Fibroblast of gingiva (primary cell): ENCODE data around the gene MTHFR.
"Not testable (repeated sequence)": the region's sequence is repeated elsewhere in the genome, so short reads cannot be mapped to it uniquely, and the experiment has no call there.

Experiments
- DNase-seq: peaks from one replicate; pipeline ENCODE4 v3.0.0-alpha.2; 2011; ENCODE audit warnings: low read depth

MTHFR gene

DNA sequence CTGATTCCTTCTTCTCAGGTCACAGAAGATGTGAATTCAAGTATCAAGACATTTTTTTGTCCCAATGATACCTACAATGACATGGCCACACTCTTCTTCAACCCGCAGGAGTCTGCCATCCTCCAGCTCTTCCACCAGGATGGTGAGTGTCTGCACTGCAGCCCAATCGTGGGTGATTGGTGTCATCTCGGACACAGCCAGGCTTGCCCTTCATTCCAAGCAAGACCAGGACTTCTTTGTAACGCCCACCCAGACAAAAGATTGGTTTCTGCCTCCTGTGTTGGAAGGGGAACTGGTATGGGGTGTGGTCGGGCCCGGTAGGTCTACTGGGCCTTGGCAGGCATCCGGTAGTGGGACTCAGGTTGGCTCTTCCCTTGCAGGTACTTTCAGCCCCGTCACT lies 27.7 kb upstream of the MTHFR start:
- no peak for DNase-seq

DNA sequence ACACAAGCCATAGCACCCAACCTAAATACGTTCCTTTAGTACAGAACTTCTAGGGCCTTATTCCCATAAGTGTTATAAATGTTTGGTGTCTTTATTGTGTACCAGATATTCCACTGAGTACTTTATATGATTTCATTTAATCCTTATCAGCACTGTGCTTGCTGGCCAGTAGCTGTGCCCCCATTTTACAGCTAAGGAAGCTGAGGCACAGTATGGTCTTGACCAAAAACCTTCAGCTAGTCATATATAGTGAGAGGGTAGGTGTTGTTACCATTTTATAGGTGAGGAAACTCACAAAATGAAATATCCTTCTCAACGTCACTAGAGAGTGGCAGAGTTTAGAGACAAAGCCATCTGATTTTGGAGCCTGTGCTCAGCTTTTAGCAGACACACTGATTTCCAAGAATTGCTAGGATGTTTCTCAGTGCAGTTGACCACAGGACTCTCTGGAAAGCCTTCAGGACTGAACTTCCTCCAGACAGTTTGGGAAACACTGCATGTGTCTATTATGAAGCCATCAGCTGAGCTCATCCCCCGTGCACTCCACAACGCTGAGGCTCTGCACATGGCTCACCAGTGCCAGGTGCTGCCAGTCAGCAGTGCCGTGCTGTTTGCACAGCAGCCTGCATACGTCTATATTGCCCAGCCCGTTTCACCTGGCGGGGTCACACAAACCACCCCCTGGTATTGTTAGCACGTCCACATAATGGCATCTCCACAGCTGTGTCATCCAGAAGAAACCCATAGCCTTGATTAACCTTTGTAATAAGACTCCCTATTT lies 26.4 kb upstream of the MTHFR start:
- peak; percentile 19 for DNase-seq

DNA sequence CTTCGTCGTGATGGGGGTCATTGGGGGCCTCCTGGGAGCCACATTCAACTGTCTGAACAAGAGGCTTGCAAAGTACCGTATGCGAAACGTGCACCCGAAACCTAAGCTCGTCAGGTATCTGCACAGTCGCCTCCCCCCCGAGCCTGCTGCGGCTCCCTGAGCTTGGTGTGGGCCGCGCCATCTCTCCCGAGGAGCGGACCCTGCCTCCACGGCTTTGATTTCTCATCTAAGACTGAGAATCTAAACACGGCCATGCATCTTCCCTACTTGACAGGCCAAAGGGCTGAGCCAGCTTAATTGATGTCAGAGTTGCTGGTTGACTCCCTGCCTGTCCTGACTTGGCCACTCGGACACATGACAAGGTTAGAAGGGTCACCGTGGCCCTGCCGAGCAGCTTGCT lies 22.7 kb upstream of the MTHFR start:
- DNase-seq, result no peak

DNA sequence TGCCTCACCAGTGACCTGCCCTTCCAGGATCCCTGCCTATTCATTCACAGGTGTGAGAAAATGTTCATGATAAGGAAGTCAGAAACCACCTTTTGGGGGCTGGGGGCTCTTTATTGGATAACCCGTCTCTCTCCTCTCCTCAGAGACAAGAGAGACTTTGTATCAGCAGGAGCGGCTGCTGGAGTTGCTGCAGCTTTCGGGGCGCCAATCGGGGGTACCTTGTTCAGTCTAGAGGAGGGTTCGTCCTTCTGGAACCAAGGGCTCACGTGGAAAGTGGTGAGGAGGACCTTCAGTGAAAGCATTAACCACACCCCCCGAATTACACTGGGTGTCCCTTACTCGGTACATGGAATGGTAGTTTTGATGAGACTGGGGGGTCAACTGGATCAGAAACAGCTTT lies 21.2 kb upstream of the MTHFR start:
- DNase-seq, result no peak

DNA sequence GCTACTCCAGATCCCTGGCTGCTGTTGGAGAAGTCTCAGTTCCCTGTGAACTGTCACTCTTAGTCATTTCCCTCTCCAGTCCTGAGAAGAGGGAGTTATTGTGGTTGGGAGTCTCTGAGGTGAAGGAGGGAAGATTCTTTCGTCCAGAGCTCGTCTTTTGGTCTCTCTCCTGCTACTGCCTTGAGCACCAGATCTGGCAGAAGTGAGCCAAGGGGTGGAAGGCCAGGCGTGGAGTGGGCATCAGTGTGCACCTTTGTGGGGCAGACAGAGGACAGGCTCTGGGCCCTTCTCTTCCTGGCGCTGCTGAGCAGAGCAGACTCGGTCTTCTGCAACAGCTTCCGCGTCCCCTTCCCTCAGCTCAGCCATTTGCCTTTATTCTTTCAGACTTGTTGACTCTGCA lies 19.4 kb upstream of the MTHFR start:
- DNase-seq, result no peak

DNA sequence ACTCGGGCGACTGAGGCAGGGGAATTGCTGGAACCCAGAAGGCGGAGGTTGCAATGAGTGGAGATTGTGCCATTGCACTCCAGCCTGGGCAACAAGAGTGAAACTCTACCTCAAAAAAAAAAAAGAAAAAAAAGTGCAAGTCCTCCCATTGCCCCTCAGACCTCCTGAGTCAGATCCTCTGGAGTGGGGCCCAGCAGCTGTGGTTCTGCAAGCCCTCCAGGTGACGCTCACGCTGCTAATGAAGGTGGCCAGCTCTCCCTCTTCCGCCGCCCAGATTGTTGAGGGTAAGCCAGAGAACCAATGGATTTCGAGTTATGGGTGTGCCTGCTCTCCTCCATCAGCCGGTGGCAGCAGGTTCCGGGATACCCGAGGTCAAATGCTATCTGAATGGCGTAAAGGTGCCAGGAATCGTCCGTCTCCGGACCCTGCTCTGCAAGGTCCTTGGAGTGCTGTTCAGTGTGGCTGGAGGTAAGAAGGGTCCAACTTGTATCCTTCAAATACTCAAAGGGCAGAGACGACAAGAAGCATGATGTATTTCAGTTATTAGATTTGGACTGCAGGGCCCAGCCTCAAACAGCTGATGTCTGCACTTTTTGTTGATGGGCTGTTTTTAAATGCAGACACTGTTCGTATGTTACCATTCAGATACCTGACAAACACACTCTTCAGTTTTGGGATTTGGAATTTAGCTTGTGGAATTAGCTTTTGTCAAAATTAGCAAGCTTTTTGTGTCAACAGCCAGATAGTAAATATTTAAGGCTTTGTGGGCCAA lies 17.8 kb upstream of the MTHFR start:
- no peak for DNase-seq

DNA sequence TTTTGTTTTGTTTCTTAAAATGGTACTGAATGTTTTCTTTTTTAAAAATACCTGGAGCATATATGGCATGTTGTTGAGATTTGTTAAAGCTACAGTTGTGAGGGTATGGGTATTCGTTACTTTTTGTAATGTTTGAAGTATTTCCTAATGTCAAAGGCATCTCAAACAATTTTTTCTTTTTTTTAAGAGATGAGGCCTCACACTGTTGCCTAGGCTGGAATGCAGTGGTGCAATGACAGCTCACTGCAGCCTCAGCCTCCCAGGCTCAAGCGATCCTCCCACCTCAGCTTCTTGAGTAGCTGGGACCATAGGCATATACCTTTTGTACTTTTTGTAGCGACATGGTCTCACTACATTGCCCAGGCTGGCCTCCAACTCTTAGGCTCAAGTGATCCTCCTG lies 16.3 kb upstream of the MTHFR start:
- peak; percentile 15 for DNase-seq

DNA sequence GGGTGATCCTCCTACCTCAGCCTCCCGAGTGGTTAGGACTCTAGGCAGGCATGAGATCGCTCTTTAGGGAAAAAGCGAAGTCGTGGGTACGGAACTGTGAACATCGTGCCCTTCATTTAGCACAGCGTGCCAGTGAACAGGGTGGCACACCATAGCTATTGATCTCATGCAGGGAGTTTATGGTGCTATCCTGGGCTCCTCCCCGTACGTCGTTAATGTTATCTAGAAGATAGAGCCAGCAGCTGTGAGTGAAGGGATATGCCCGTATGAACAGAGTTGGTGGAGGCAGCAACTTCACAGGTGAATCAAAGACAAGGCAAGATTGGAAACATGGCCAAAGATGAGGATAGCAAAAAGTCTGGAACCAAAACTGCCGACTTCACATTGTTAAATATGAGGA lies 11.4 kb upstream of the MTHFR start:
- DNase-seq, result no peak

DNA sequence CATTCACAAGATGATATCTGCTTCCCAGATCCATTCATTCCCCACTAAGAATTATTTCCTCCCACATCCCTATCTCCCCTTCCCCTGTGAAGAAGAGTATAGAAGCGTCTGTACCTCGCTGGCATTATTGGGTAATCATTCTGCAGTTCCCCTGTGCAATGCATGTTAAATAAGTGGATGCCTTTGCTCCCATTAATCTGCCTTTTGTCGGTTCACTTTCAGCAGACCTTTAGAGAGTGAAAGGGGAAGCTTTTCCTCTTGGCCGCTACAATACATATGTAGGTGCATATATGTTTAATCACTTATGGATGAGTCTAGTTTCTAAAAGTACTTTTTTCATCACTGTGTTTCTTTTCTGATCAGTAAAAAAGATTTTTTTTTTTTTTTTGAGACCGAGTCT lies 7.3 kb upstream of the MTHFR start:
- DNase-seq, result no peak

DNA sequence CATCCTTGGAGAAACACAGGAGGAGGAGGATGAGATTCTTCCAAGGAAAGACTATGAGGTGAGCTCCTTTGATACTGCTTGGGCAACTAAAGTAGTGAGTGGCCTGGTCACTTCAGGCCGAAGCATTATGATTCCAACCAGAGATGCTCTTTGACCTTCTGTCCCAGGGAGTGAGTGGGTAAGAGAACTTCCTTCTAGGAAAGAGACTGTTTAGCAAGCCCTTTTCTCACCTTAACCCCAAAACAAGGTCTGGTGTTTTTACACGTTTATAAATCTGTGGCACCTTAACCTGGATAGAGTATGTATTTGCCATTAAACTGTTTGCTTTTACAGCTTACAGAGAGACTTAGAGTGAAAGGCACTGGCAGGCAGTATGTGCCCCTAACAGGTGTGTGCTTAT lies 1.4 kb upstream of the MTHFR start:
- DNase-seq, result no peak

DNA sequence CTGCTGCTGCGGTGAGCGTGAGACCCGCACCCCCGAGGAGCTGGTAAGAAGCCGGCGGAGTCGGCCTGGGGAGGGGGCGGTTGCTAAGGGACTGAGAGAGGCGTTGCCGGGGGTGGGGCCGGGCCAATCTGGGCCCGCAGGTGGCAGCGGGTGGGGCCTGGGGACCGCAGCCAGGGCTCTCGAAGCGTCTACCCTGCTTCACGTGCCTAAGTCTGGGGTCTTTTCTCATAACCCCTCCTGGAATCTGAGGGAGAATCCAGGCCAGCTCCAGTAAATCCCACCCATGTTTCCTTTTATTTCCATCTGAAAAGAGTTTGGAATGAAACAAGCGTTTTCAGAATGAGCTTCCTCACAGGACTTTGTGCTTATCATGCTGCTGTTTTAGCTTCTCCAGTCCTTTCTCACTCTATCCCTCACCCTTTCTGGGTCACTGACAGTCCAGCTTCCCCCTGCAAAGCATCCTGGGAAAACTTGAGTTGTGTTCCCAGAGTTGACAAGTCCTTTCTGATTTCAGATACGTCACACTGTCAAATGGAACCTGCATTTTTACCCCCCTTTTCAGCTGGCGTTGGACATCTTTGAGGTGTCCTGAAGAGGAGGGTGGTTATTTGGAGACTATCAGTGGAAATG lies 658 bp upstream of the MTHFR start:
- peak; percentile 19 for DNase-seq

DNA sequence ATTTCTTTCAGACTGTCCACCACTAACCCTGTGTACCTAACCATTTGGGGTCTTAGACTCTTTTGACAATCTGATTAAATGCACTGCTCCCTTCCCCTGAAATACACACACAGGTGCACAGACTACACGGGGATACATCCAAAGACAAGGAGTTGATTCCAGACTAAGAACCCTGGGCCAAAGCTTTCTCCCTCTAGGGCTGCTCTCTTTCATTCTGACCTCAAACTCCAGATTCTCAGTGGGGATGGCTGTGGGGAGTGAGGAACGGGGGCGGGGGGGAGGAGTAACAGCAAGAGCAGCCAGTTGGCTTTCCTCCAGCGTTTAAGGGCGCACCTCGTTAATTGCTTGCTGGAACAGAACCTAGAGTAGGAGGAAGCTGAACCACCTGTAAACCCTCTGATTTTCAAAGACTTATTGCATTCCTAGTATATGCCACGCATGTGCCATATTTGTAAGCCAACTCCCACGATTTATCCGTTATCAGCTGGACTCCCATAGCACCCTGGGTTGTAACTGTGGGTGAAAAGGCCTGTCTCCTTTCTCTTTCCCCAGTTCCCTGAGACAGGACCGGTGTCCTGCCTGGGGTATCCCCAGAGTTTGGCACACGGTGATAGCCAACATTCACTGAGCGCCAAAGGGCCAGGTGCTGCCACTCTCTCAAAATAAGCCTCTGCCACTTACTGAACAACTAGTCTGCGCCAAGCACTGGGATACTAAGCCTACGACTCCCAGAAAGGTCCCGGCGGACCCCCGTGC lies 920 bp downstream of the MTHFR start:
- DNase-seq, result peak; percentile 18

DNA sequence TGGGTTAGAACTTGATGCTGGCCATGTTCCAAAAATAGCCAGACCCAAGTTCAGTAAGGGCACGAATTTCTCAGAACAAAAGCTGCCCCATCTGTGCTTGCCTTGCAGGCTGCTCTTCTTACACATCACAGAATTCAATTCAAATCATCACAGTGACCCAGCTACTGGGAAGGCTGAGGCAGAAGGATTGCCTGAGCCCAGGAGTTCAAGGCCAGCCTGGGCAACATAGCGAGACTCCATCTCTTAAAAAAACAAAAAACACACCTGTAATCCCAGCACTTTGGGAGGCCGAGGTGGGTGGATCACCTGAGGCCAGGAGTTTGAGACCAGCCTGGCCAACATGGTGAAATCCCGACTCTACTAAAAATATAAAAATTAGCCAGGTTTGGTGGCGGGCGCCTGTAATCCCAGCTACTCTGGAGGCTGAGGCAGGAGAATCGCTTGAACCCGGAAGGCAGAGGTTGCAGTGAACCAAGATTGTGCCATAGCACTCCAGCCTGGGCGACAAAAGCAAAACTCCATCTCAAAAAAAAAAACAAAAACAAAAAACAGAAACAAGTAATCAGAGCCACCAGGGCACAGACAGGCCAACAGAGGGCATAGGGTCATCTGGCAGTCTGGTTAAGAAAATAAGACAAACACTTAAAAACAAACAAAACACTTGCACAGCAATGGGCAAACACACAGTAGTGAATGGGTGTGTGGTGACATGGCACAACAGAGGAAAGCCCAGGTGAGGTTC lies 1.7 kb downstream of the MTHFR start:
- DNase-seq, result not testable (repeated sequence)

DNA sequence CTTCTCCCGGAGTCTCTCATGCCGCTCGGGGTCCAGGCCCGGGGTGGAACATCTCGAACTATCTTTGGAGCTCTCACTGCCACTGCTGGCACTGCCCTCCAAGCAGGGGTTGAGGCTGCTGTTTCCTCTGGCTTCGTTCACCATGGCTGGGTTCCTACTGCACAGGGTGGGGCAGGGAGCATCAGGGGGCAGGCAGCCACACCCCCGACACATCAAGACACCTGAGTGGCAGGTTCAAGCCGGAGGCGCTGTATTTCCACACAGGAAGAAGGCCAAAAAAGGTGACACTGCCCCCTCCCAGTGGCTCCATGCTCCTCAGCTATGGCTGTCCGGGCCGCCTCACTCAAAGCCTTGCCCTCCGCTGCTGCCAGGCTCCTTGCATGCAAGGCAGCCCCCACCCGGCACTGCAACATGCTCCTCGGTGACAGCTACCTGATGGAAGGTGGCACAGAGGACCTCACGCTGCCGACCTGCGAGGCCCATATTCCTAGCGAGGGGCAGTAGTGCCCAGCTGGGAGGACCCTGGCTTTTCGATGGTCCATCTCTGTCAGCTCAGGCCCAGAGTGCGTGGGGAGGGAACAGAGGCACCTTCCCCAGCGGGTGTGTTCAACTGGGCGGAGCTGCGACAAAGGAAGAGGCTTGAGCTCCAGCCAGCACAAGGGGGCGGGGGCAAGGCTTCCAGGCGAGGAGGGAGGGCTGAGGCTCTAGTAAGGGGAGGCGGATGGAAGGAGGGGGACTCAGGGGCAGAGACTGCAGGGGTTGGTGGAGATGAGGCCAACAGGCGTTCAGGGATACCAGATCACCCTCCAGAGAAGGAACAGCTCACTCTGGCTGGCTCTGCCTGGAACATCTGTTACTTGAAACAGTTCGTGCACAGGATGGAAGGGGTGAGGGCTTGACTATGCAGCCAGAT lies 2.5 kb downstream of the MTHFR start:
- DNase-seq, result peak; percentile 98

DNA sequence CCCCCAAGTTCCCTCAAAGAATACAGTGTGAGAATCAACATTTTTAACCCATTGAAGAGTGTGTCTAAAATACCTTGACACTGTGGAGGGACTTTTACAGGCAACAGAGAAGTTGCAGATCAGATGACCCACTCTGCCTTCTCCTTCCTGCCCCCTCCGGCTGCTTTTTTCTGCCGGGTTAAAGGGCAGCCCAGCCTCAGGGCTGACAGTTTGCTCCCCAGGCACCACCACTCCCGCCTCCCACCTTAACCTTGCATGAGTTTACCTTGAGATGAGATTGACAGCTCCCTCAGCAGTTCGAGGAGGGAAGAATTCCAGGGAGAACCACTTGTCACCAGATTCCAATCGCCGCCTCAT lies 3.2 kb downstream of the MTHFR start:
- DNase-seq, result no peak

DNA sequence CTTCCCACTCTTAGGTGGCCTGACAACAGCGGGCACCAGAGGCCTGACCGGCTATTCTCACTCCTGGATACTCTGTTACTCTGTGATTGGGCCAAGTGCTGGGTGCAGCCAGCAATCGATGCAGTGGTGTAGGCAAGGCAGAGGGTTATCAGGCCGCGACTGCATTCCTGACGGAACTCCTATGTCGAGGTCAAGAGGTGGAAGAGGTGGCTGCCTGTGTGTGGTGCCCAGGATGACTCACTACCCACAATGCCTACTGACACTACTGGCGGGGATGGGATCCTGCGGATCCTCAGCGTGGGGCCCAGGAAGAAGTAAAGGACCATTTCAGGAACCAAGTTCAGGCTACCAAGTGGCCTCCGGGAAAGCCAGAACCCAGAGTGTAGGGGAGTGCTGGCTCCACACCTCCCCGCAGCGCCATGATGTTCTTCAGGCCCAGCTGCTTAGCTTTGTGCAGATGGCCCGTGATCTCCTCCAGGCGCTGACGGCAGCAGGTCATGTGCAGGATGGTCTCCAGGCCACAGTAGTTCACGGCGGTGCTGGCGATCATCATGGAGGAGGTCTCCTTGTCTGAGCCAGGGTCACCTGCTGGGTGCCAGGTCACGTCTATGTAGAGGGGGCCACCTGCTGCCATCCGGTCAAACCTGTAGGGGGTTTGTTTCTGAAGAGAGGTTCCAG lies 4.9 kb downstream of the MTHFR start:
- no peak for DNase-seq

DNA sequence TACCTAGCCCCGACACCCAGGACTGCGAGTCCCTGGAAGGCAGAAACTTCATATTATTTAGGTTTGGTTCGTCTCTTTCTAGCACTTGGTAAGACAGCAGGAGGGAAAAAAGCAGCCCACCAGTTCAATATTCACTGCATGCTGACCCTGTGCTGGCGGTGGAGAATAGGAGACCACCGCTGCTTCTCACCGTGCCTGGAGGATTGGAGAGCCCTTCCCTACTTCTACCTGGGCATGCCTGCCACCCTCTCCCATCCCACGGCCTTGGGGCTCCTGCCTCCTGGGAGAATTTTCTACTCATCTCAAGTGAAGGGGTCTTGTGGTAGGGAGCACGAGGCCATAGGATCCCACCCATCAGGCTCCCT lies 5.4 kb downstream of the MTHFR start:
- DNase-seq, result no peak

DNA sequence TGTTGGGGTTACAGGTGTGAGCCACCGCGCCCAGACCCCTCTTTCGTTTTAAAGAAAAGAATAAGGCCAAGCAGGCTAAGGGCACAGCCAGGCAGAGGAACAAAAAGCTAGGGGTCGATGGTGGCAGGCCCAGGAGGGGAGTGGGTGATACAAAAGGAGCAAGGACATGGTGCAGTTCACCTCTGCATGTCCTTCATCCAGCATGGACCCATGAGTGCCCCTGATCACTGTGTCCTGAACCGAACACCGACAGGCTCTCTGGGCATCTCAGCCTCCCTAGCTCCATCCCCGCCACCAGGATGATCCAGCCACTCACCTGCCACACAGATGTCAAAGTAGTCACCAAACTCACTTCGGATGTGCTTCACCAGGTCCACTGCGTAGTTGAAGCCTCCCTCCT lies 5.9 kb downstream of the MTHFR start:
- DNase-seq, result no peak

DNA sequence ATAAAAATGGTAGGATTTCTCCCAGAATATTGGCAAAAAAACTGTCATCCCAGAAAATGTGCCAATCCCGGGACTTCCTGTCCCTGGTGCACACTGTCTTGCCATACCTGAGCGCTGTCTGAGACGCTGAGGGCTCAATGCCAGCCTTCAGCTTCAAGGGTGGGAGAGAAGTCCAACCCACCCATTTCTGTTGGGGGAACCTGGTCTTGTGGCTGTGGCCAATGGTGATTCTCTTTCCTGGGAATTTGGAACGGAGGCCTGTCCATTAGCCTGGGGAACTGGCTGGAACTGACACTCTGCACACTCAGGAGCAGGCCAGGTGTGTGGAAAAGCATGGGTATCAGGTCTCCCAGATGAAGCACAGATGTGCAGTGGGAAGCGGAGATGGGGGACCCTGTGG lies 6.7 kb downstream of the MTHFR start:
- DNase-seq, result no peak

DNA sequence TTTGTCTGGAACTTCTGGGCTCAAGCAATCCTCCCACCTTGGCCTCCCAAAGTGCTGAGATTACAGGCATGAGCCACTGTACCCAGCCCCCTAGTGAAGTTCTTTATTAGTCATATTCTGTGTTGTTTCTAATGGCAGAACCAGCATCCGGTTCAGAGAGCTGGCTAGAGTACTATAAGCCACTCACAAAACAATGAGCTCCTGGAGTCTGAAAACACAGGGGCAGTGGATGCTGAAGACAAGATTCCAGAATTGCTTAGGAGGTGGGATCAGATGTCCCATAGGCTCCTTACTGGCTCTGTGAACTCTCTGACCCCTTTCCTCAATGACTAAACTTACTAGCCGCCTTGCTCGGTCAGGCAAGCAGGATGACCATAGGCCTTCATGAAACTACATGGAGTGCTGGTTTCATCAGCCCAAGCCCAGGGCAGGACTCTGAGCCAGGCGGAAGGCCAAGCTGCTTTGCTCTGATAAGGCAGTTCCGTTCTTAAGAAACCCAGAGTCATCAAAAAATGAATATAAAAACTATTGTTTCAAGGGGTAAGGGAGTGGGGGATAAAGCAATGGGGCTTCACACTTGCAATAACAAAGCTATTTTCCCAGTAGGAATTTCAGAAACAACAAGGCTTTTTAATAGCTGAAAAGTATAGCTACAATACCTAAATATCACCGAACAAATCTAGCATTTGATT lies 8.1 kb downstream of the MTHFR start:
- no peak for DNase-seq
